ENCODE data around the gene ABLIM1.
A peak's percentile ranks its signal among the peaks of the same experiment; 100 is the strongest.

Gene ABLIM1

DNA sequence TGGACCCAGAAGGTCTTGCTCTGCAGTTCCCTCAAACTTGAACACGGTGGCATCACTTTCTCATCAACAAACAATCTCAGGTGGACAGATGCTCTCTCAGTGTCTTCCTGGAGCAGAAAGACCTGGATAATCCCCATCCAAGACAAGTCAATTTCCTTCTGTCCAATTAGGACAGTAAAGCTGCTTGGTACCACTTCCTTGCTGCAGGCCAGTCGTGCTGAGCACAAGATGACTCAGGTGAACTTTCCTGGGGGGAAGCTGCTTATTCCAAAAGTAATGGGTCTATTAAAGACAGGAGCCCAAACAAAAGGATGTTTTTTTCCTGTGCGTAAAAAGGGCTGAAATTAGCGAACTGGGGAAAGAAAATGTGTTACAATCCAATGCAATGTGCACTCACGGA, 146.2 kb downstream of the ABLIM1 start:
- no peak for DNase-seq

GRCh38 chr10:114508376-114508775, 149.7 kb downstream of the ABLIM1 start:
- DNase-seq = no peak

DNA sequence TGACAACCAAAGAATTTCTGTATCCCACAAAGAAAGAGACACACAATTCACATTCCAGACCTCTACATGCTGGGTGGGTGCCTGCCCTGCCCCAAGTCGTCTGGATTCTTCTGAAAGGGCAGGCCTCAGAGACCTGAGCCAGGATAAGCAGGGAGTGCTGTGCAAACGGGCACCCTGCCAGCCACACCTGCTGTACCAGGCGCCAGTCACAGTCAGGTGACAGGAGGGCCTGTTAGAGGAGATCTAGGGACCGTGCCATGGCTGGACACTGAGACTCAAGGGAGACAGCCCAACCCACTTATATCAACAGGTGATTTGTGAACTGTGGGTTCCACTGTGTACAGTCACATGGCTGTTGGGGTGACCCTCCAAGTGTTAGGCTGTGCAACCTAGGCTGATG, 150.6 kb downstream of the ABLIM1 start:
- DNase-seq = peak in 1 of 2 experiments; percentile 13

- DNase-seq = no peak
Measured at GRCh38 chr10:114506871-114507385, 151.1 kb downstream of the ABLIM1 start.

DNA sequence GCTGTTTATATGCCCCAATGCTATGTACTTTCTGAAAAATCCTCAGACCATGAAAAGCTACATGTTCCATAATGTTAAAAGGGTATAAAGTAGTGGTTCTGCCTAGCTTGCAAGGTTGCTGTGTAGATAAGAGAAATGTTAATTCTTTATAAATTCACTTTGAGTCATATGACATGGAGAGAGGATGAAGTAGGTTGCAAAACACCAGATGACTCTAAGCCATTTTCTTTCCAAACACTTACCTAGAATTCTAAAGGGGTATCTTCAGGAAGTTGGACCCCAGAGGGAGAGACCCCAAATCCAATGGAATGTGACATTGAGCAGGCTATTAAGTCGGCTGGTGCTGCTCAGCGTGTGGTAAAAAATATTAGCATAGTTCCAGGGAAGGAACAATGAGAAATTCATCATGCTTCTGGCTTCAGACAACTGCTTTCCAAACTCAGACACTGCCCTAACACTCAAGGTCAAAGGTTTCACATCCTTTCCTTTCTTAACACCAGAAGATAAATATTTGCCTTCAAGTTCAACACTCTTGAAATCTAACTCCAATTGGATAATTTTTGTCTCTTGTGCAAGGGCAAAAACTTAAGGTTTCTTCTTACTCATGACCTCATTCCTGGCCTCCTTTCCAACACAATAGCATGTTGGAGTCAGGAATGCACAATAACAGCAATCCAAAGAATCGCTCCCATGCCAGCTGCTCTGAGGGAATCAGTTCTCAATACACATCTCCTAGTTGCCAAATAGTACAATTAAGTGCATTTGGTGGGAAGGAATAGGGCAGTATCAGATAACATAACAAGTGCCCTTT, 153.1 kb downstream of the ABLIM1 start:
- peak; percentile 47 to 77 for DNase-seq

DNA sequence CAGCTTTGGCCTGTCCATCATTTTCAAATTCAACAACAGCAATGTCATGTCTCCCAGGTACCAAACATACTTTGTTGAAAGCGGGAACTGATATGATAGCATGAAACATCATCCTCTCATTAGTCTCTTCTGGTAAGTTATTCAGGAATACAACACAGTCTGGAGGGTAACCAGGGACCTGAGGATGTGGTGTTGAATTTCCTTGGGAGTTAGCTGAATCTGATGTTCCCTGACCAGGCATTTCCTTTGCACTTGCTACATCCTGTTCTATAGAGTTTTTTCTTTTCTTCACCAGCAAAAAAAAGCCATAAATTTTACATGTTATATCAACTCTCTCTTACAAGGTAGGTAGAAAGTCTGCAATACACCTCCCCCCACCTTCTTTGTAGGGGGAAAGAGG, 156.0 kb downstream of the ABLIM1 start:
- DNase-seq = no peak

GRCh38 chr10:114501650-114502049, 156.4 kb downstream of the ABLIM1 start:
- DNase-seq = no peak

DNA sequence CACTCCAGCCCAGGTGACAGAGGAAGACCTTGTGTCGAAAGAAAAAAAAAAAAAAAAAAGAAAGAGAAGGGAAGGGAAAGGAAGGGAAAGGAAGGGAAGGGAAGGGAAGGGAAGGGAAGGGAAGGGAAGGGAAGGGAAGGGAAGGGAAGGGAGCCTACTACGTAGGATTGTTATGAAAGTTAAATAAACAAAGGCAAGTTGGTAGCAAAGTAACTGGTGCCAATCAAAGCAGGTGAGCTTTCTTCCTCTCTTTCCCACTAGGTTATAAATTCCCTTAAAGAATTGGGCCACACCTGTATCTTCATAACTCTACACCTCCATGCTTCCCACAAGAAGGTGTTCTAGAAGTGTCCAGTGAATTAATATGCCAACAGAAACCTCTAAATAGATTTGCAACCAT, 157.4 kb downstream of the ABLIM1 start:
- DNase-seq = no peak

DNA sequence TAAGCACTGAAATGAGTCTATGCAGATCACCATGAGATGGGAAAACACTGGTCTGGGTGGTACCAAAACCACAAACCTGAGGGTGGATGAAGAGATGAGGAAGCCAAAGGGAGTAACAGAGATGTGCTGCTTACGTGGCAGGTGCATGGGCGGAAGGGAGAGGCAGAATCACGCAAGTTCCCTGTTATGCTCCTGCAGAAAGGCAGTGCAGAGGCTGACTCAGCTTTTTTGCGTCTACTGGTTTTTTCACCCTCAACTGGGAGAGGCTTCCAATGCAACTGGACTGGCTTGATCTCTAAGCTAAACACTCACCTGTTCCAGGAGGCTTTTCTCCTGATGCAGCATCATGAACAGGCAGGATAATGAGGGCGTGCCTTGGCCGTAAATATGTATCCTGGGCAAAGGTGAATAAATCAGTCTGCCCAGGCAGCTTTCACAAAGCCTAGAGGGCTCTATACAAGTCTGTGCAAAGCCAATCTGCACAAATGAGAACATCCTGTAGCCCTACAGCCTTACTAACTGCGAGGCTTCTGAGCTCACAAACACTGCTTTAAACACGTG, 158.4 kb downstream of the ABLIM1 start:
- DNase-seq = no peak

GRCh38 chr10:114499116-114499515, 159.0 kb downstream of the ABLIM1 start:
- no peak for DNase-seq

DNA sequence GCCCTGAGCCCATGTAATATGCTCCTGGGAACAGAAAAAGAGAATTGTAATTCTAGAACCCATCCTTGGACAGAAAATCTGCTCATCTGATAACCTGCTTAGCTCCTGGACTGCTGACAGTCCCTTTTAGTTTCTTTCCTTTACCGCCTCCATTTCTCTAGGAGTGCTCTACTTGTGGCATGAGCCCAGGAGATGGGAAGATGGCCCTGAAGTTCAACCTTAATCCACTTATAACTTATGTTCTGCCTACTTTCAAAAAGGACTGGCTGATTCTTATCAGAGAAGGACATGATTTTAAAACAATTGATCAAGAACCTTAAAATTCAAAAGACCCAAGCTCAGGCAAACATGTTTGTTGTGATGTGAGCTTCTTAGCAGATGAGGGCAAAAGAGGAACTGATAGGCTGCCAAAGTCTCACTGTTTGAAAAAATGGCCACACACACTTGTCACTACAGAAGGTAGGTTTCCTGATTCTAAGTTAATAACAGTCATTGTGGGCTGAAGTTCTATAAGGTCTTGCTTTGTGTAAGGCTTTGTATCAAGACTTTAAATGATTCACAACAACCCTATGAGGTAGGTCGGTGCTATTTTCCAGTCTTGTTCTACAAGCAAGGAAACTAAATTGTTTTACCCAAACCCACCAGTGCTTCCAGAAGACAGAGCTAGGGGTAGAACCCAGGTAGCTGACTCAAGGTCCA, 159.5 kb downstream of the ABLIM1 start:
- DNase-seq = no peak

- no peak for DNase-seq
Measured at GRCh38 chr10:114495303-114495702, 162.8 kb downstream of the ABLIM1 start.

DNA sequence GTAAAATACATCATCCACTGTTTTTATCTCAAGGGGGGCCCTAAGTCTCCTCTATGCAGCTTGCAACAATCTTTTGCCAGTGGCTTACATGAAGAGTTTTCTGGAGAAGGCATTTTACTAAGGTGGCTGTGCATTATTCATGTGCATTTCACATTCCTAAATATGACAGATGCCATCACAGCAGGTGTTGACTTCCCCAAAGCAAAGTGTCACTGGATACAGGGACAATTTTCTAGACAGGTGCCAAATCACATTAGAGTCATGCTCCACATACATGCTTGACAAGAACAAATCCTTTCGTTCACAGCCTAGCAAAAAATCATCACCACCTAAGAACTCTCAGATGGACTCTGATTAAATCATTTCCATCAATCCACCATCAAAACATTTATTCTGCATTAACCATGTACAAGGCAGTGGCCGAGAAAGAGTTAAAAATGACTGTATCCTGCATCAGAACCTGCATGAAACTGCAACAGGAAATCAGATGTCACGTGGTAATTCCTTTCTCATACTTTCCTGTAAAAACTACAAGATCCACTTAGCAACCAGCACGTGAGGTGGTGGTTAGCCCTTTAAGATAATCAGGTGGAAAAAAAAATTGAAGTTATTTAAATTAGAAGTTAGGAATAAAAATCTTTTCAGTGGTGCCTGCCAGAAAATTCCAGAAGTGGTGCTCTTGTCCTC, 165.6 kb downstream of the ABLIM1 start:
- DNase-seq = peak; percentile 39 to 55

DNA sequence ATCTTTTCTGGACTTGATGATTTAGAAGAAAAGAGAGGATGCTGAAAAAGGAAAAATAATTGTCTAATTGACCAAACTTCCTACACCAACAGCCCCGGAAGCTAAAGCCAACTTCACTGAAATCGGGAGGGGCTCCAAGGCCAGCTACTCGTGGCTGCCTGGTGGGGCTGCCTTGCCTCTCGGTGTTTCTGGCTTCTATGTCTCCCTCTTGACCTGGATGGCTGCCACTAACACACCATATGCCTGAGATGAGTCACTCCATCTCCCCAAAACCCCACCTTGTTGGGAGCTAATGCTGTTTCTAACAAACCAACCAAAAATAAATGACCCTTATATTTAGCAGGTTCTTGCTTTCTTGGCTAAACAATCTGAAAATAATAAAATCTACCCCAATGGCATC, 166.1 kb downstream of the ABLIM1 start:
- DNase-seq = peak; percentile 75 to 90

- peak; percentile 76 to 83 for DNase-seq
Measured at GRCh38 chr10:114491419-114491818, 166.7 kb downstream of the ABLIM1 start.

- no peak for DNase-seq
Measured at GRCh38 chr10:114489521-114490310, 168.4 kb downstream of the ABLIM1 start.

DNA sequence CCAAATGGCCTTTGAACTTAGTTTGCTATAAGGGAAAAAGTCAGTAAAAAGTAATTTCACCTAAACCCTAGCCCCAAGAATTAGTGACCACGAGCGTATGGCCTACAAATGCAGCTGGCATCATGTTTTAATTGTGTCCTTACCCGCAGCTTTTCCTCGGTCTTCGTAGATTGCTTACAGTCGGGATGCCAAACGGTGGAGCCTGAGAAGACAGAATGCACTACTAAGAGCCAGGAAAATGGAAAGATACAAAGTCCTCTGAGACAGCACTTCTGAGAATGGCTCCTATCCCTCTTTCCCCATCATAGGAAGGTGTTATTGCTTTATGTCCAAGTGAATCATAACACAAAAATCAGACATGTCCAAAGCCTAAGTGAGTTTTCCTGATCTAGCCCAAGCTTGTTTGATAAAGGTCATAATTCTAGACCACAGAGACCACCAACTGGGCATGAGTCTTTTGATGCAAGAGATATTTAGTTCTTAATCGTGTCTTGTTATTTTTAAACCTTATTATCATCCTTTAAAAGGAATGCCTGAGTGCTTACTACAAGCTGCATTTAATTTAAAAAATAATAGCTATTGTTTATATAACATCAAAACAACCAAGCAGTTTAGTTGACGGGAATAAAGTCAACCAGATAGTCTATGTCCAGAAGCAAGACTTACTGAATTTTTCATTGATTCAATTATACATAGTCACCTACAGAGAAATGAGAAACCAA, 170.1 kb downstream of the ABLIM1 start:
- no peak for DNase-seq

- no peak for DNase-seq
Measured at GRCh38 chr10:114486938-114487814, 170.9 kb downstream of the ABLIM1 start.

DNA sequence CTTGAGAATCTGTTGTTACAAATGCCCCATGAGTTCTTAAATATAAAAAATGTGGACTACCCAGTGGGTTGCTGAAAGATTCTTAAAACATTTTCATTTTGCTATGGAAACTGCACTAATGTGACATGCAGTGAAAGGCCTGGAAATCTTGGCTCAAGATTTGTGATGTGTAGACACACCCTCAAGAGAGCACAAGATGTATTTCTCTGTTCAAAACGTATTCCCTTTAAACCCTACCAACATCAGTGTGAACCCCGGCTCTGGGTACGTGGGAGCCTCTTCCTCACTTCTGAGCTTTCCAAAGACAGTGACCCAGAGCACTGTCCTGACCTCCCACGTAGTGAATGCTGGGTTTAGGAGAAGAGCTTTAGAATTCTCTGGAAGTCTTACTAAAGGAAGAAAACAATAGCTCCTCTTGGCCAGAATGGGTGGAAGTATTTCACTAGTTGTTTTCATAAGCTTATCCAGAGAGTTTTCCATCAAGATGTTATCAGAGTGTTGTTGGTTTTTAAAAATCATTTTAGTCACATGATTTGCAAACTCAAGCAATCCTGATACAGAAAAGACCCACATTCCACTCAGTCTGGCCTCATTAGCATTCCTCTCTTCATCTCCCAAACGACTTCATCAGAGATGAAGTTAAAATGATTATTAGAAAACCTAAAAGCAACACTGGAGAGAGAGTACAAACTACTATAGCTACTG, 172.2 kb downstream of the ABLIM1 start:
- no peak for DNase-seq

DNA sequence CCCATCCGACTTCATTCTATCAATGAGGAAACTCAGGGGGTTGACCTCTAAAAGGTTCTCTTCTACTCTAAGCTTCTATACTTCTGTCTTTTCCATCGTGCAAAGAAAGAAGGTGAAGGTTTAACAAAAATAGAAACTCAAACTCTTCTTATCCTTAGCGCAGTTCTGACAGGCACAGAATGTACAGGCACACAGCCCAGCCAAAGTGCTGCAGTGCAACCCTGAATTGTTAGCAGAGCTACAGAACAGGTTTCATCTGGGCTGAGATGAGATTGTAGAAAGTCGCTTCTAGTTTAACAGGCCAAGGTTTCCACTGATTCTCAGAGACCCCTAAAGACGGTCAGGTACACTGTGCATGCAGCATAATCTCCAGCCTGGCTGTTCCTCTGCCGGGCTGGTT, 174.5 kb downstream of the ABLIM1 start:
- DNase-seq = no peak

All from NCI-H446 (cell line).